HG03442 (cell line): ENCODE results near the gene GALNS.

Source experiments
- ATAC-seq: cut with Tn5 transposase; IDR thresholded peaks from one replicate; pipeline ENCODE4 v1.9.1; 2021; ENCODE audit warnings: mild to moderate bottlenecking, moderate library complexity; ENCODE audit not compliant: unreplicated experiment

The GALNS gene

GRCh38 chr16:88820385-88821025, 36.2 kb downstream of the GALNS start:
- no peak for ATAC-seq

DNA sequence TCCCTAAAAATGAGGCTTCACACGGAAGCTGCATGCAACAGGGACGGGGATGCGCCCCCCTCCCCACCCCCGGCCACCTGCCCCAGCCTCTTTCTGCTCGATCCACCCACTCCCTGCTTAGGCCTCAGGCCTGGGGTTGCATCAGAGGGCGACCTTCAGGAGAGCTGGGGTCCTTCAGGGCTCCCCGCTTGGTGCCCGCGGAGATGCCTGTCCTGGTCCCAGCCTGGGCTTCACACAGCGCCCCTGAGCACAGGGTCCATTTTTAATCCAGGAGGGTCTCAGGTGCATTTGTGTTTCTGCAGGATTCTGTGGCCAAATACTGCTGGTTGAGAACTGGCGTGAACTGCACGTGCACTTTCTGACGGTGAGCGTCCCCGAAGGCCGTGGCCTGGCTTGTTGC, 37.6 kb downstream of the GALNS start:
- no peak for ATAC-seq

GRCh38 chr16:88818575-88818874, 38.2 kb downstream of the GALNS start:
- ATAC-seq = no peak

- no peak for ATAC-seq
Measured at GRCh38 chr16:88817785-88818574, 38.8 kb downstream of the GALNS start.

- ATAC-seq = no peak
Measured at GRCh38 chr16:88816736-88817535, 39.8 kb downstream of the GALNS start.

GRCh38 chr16:88815901-88816589, 40.7 kb downstream of the GALNS start:
- no peak for ATAC-seq

GRCh38 chr16:88815227-88815626, 41.5 kb downstream of the GALNS start:
- no peak for ATAC-seq

GRCh38 chr16:88814144-88814502, 42.6 kb downstream of the GALNS start:
- no peak for ATAC-seq

DNA sequence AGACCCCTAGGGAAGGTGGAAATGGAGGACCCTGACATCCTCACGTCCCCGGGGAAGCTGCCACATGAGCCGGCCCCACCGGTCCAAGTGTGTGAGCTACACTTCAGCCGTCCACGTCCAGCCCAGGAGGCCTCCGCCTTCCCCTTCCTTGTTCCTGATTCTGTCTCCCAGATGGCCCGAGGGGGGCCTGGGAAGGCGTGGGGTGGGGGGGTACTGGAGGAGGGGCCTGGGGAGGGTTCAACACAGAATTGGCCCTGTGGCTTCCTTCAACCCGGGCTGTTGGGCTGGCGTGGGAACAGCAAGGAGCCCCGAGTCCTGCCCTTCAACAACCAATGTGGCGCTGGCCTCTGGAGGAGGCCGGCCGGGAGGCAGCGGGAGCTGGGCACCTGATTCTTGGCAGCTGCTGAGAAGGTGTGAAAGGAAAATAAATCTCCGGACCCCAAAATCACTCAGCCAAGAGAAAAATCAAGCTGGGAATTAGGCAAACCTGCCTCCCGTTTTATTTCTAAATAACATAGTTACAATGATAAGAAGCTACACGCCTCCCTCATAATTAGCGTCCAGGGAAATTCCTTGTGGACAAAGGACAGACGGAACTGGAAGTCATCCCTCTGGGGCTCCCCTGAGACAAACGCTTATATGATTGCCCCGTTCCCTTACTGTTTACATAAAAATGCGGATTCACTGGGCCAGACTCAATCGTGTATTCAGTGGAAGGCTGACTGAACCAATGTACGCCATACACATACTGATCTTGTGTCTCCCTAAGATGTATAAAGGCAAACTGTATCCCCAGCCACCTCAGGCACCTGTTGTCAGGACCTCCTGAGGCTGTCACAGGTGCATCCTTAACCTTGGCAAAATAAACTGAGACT, 43.2 kb downstream of the GALNS start:
- no peak for ATAC-seq

DNA sequence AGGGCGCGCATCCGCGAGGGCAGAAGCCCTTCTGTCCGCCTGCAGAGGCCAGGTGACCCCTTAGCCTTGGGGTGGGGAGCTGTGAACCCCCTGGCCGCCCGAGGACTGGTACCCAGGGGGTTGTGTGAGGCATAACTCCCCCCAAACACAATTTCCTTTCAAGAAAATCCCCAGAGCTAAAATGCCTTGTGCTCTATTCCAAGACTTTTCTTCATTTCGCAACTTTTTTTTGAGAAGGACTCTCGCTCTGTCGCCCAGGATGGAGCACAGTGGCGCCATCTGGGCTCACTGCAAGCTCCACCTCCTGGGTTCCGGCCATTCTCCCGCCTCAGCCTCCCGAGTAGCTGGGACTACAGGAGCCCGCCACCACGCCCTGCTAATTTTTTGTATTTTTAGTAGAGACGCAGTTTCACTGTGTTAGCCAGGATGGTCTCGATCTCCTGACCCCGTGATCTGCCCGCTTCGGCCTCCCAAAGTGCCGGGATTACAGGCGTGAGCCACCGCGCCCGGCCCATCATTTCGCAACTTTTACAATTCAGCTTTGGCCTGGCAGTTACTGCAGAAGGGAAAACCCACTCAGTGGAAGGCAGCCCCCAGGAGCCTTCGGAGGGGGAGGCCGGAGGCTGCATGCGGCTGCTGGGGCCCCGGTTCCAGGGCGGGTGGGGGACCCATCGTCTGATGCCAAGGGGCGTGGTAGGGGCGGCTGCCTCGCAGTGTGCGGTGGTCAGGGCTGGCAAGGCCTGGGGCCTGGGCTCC, 44.1 kb downstream of the GALNS start:
- no peak for ATAC-seq

DNA sequence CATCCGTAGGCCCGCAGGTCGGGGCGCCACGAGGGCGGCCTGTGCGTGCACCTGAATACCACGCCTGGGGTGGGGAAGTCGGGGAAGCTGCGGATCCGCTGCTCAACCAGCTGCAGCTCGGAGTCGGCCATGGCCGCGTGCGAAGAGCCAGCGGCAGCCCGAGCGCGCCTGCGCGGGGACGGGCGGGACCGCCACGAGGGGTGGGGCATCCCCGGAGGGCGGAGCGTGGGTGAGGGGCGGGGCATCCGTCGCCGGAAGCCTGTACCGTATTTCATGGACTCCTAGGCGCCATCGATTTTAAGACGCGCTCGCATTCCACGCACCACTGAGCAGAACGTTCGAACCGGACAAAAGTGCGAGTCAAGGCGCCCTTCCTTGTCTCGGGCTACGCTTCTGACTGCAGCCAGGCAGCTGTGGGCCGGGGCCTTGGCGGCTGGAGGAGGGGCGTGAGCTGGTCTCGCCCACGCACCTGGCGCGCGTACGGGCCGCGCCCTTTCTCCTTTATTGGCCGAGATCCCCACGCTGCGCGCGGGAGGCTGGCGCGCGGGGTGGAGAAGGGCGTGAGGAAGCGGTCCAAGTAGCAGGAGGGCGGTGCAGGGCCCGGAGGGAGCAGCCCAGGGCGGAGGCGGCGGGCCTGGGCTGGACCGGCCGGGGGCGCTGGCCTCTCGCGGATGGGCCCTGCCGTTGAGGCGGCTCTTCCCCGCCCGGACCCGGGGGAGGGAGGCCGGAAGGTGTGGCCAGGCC, 44.8 kb downstream of the GALNS start, which contains the start of gene APRT:
TSS of gene APRT (minus strand) at position 160 of the 744 bp plus-strand sequence. CDS start at position 131, 29 bp downstream.
- ATAC-seq = peak; percentile 63

DNA sequence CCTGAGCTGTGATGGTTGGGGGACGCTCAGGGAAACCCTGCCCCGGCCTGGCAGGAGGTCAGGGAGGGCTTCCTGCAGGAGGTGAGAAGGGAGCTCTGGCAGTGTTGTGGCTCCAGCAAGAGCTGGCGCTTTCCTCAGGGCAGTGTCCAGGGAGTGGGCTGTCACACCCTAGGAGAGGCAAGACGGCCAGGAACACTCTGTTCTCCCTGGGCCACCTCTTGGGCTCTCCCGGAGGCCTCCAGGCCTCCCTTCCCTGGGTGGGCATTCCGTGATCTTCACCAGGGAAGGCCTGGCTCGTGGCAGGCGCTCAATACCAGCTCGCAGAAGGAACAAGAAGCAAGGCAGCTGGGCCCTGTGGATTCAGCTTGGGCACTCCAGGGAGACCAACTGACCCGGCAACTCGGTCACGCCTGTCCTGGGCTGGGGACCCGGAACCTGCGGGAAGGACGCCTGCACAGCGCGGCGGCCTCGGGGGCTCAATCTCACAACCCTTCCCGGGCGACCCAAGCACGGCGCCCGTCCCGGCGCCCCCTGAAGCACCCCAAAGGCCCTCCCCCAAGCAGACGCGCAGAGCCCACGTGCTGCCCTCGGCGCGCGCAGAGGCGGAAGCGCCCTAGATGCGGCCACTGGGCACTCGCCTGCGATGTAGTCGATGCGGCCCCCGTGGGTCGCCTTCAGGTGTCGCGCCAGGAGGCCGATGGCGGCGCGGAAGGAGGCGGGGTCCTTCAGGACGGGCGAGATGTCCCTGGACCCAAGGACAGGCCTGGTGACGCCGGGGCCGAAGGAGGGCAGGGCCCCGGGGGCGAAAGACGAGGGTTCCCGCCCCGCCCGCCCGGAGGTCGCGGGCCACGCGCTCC, 45.6 kb downstream of the GALNS start:
- ATAC-seq = peak; percentile 37

GRCh38 chr16:88810166-88810911, 46.4 kb downstream of the GALNS start:
- no peak for ATAC-seq

- no peak for ATAC-seq
Measured at GRCh38 chr16:88809676-88810165, 47.0 kb downstream of the GALNS start.

DNA sequence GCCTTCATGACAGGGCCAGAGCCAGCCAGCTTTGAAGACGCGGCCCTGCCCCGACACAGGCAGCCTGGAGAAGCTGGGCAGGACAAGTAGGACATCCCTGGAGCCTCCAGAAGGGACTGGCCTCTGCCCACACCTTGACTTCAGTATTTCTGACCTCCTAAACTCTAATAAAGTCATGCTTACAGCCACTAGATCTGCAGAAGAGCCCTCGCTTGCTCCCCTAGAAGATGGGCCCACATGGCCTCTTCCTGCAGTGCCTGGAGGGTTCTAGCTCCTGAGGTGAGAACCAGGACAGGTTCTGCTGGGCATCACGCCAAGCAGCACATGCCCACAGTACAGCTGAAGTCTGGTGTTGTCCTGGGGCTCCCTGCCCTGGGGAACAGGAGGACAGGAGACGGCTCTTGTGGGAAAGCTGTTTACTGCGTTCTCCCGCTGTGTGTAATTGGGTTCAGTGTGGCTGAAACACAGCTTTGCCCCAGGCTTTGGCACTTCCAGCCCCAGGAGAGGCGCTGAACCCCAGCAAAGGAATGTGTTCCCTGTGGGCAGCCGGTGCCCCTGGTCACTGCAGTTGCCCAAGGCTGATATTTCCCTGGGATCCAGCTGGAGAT, 47.6 kb downstream of the GALNS start:
- ATAC-seq = no peak

DNA sequence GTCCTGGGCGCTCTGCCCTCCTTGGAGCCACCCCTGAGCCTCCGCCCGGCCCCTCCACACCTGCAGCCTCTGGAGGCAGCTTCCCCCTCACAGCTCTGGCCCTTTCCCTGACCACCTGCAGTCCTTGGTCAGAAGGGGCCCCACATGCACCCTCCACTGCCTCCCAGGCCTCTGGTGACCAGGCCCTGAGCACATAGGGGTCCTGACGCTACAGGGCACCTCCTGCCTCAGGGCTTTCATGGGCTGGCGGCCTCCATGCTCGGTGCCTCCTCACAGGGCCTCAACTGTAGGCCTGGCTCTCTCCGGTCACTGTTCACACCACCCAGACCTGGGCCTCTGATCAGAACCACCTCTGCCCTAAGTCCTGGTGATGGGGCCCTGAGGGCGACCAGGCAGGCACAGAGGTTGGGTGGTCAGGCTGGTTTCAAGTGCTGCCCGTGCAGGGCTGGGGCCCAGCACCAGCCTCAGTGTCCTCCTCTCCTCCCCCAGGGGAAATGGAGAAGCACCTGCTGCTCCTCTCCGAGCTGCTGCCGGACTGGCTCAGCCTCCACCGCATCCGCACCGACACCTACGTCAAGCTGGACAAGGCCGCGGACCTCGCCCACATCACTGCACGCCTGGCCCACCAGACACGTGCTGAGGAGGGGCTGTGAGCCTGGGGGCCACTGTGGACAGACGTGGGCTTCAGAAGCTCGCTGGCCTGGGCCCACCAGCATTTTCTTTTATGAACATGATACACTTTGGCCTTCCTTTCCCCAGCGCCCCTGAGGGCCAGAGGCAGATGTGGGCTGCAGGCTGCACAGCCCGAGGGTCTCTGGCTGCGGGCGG, 48.9 kb downstream of the GALNS start:
- no peak for ATAC-seq
